ENCODE measurements around the gene GHRH.

DNA sequence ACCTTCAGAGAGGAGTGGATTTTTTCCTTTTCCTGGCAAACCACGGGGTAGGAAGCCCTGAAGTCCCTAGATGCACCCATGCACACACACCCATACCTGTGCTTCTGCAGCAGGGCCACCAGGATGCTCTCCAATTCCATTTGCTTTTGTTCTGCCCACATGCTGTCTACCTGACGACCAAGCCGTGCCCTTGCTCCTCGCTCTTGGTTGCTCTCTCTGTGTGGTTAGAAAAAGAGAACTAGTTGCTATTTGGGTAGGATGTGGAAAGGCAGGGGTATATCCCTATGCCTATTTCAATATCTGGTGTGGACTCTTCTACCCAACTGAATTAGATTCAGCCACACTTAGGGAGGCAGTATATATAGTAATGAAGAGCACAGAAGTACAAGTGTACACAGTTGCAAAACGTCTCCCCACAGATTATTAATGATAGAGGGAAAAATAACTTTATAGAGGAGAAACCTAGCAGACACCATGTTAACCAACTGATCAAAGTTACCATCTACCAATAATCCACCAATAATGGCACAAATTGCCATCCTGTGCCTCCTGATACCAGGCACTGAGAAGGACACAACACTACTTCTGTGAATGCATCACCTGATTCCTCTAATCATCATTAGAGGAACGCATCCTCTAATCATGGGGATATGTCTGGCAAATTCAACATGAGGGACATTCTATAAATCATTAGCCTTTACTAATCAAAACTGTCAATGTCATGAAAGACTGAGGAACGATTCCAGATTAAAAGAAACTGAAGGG is 7.3 kb downstream of the GHRH start:
- TF ChIP-seq, protein P1, sequence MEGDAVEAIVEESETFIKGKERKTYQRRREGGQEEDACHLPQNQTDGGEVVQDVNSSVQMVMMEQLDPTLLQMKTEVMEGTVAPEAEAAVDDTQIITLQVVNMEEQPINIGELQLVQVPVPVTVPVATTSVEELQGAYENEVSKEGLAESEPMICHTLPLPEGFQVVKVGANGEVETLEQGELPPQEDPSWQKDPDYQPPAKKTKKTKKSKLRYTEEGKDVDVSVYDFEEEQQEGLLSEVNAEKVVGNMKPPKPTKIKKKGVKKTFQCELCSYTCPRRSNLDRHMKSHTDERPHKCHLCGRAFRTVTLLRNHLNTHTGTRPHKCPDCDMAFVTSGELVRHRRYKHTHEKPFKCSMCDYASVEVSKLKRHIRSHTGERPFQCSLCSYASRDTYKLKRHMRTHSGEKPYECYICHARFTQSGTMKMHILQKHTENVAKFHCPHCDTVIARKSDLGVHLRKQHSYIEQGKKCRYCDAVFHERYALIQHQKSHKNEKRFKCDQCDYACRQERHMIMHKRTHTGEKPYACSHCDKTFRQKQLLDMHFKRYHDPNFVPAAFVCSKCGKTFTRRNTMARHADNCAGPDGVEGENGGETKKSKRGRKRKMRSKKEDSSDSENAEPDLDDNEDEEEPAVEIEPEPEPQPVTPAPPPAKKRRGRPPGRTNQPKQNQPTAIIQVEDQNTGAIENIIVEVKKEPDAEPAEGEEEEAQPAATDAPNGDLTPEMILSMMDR (IDR thresholded peaks at IDR 0.05), result no peak
- no peak for TF ChIP-seq POLR2A (IDR thresholded peaks at IDR 0.05)
